H9 (cell line): ENCODE results near the gene HORMAD1. TPM values are rescaled to one million over a fixed set of nuclear protein-coding genes. Genes with fewer than 3 reads are reported as not detected.

Experiments
- DNase-seq: peaks from one replicate; pipeline ENCODE4 v3.0.0-alpha.2; 2017
- H2AFZ ChIP-seq: one replicate; pipeline ENCODE4 v1.6.1; 2013; ENCODE audit warnings: mild to moderate bottlenecking, low read length, control low read depth, moderate library complexity
- H2AK5ac ChIP-seq: 2 replicates; pipeline ENCODE4 v1.6.1; 2013; ENCODE audit warnings: low read length, control low read depth, mixed read lengths; ENCODE audit not compliant: insufficient read length
- H2BK120ac ChIP-seq: one replicate; pipeline ENCODE4 v1.6.1; 2013; ENCODE audit warnings: low read depth, mild to moderate bottlenecking, low read length, control low read depth, inconsistent platforms; ENCODE audit not compliant: poor library complexity, severe bottlenecking
- H2BK12ac ChIP-seq: 2 replicates; pipeline ENCODE4 v1.6.1; 2013; ENCODE audit warnings: low read length, control low read depth, mixed read lengths, low read depth; ENCODE audit not compliant: insufficient read length
- H2BK15ac ChIP-seq: 2 replicates; pipeline ENCODE4 v1.6.1; 2013; ENCODE audit warnings: low read depth, low read length, control low read depth
- H2BK20ac ChIP-seq: one replicate; pipeline ENCODE4 v1.6.1; 2013; ENCODE audit warnings: low read depth, mild to moderate bottlenecking, low read length, control low read depth, inconsistent platforms; ENCODE audit not compliant: poor library complexity, severe bottlenecking
- H2BK5ac ChIP-seq: 2 replicates; pipeline ENCODE4 v1.6.1; 2013; ENCODE audit warnings: low read length, control low read depth, mixed read lengths; ENCODE audit not compliant: insufficient read length
- H3K14ac ChIP-seq: 2 replicates; pipeline ENCODE4 v1.6.1; 2013; ENCODE audit warnings: low read length, control low read depth; ENCODE audit not compliant: insufficient read depth
- H3K18ac ChIP-seq: 2 replicates; pipeline ENCODE4 v1.6.1; 2013; ENCODE audit warnings: low read depth, mild to moderate bottlenecking, mixed read lengths, low read length, control low read depth; ENCODE audit not compliant: insufficient read length
- H3K23ac ChIP-seq: 2 replicates; pipeline ENCODE4 v1.6.1; 2013; ENCODE audit warnings: low read length, control low read depth, mixed read lengths, low read depth; ENCODE audit not compliant: insufficient read length
- H3K23me2 ChIP-seq: 2 replicates; pipeline ENCODE4 v1.6.1; 2013; ENCODE audit warnings: low read depth, mild to moderate bottlenecking, mixed read lengths, low read length, control low read depth; ENCODE audit not compliant: insufficient read length, poor library complexity, severe bottlenecking
- H3K27ac ChIP-seq: 2 replicates; pipeline ENCODE4 v1.5.1; 2013; ENCODE audit warnings: low read length, control low read depth, mixed read lengths, low read depth; ENCODE audit not compliant: insufficient read length
- H3K27me3 ChIP-seq: 2 replicates; pipeline ENCODE4 v1.6.1; 2013; ENCODE audit warnings: low read length, control low read depth, inconsistent platforms; ENCODE audit not compliant: insufficient read depth
- H3K4ac ChIP-seq: 2 replicates; pipeline ENCODE4 v1.6.1; 2013; ENCODE audit warnings: low read depth, mild to moderate bottlenecking, control low read depth, inconsistent platforms, low read length, moderate library complexity
- H3K4me1 ChIP-seq: 2 replicates; pipeline ENCODE4 v1.6.1; 2013; ENCODE audit warnings: low read length, control low read depth, inconsistent platforms; ENCODE audit not compliant: insufficient read depth
- H3K4me2 ChIP-seq: 2 replicates; pipeline ENCODE4 v1.6.1; 2013; ENCODE audit warnings: low read length, control low read depth, mixed read lengths; ENCODE audit not compliant: insufficient read length, insufficient read depth
- H3K56ac ChIP-seq: 2 replicates; pipeline ENCODE4 v1.6.1; 2013; ENCODE audit warnings: low read depth, mild to moderate bottlenecking, mixed read lengths, low read length, control low read depth; ENCODE audit not compliant: insufficient read length
- H3K79me1 ChIP-seq: 2 replicates; pipeline ENCODE4 v1.6.1; 2013; ENCODE audit warnings: low read depth, mild to moderate bottlenecking, moderate library complexity, low read length, control low read depth, inconsistent platforms; ENCODE audit not compliant: insufficient read depth, poor library complexity, severe bottlenecking
- H3K79me2 ChIP-seq: 2 replicates; pipeline ENCODE4 v1.6.1; 2013; ENCODE audit warnings: low read length, control low read depth, inconsistent platforms; ENCODE audit not compliant: insufficient read depth
- H3K9ac ChIP-seq: 2 replicates; pipeline ENCODE4 v1.6.1; 2013; ENCODE audit warnings: low read length, control low read depth, mixed read lengths; ENCODE audit not compliant: insufficient read length; ENCODE audit errors: extremely low read depth
- H3K9me3 ChIP-seq: one replicate; pipeline ENCODE4 v1.6.1; 2013; ENCODE audit warnings: low read depth, low read length, inconsistent platforms; ENCODE audit not compliant: control insufficient read depth
- H3T11ph ChIP-seq: one replicate; pipeline ENCODE4 v1.6.1; 2013; ENCODE audit warnings: mild to moderate bottlenecking, low read length, control low read depth, inconsistent platforms
- H4K20me1 ChIP-seq: one replicate; pipeline ENCODE4 v1.6.1; 2013; ENCODE audit not compliant: control insufficient read depth, insufficient read length, insufficient read depth
- H4K5ac ChIP-seq: 2 replicates; pipeline ENCODE4 v1.6.1; 2013; ENCODE audit warnings: low read depth, mild to moderate bottlenecking, mixed read lengths, low read length, control low read depth; ENCODE audit not compliant: insufficient read length
- H4K8ac ChIP-seq: replicated peaks from 2 replicates; pipeline ENCODE4 v1.6.1; 2013; ENCODE audit warnings: low read length, control low read depth, mixed read lengths, low read depth; ENCODE audit not compliant: insufficient read length
- H4K91ac ChIP-seq: 2 replicates; pipeline ENCODE4 v1.6.1; 2013; ENCODE audit warnings: low read depth, mild to moderate bottlenecking, moderate library complexity, mixed read lengths, low read length, control low read depth; ENCODE audit not compliant: insufficient read length
- H3K27ac Mint-ChIP-seq, 3 experiments: 2 replicates in 2 of 3; 3 replicates in 1 of 3; pipeline ENCODE4 v1.8.0; 2020 to 2021; ENCODE audit warnings: mixed read lengths in 3 of 3, mild to moderate bottlenecking in 1 of 3, moderate library complexity in 1 of 3
- H3K27me3 Mint-ChIP-seq: 2 replicates; pipeline ENCODE4 v1.8.0; 2021; ENCODE audit warnings: low read depth, mild to moderate bottlenecking, moderate library complexity, mixed read lengths
- H3K36me3 Mint-ChIP-seq, 3 experiments: 2 replicates in 2 of 3; 3 replicates in 1 of 3; pipeline ENCODE4 v1.8.0; 2020 to 2021; ENCODE audit warnings: low read depth in 3 of 3, mixed read lengths in 3 of 3; ENCODE audit not compliant: insufficient read depth in 1 of 3
- H3K4me1 Mint-ChIP-seq, 2 experiments: 2 replicates each; pipeline ENCODE4 v1.8.0; 2020; ENCODE audit warnings: mixed read lengths in 2 of 2
- H3K4me3 Mint-ChIP-seq, 2 experiments: 2 replicates in 1 of 2; 3 replicates in 1 of 2; pipeline ENCODE4 v1.8.0; 2020 to 2021; ENCODE audit warnings: mild to moderate bottlenecking in 2 of 2, mixed read lengths in 2 of 2, moderate library complexity in 1 of 2
- H3K9me3 Mint-ChIP-seq, 2 experiments: 2 replicates in 1 of 2; 3 replicates in 1 of 2; pipeline ENCODE4 v1.8.0; 2020; ENCODE audit warnings: mild to moderate bottlenecking in 2 of 2, mixed read lengths in 2 of 2, moderate library complexity in 1 of 2
- CTCF ChIP-seq: fragments of 200-600 bp; sonication (generic); conservative IDR thresholded peaks from 3 replicates; pipeline ENCODE4 v1.8.0; 2021; ENCODE audit warnings: antibody characterized with exemption, mild to moderate bottlenecking
- WGBS: extraction: QIAGEN DNeasy Blood & Tissue Kit; methylation state at CpG from one replicate; pipeline ENCODE4 v1.1.7; 2013; ENCODE audit warnings: missing lambda C conversion rate, low lambda C conversion rate, mixed read lengths; ENCODE audit not compliant: insufficient read length; ENCODE audit errors: extremely low coverage; 5-methylcytosine and 5-hydroxymethylcytosine counted together
- total RNA-seq: library from RNA; stranded (reverse); gene quantifications from 2 replicates; pipeline ENCODE4 v1.2.1, GENCODE V29; 2021

The HORMAD1 gene
- total RNA-seq, 1 experiment from 2014 or later = not detected

- Histone ChIP-seq H3K18ac (no peak overlapping the region), H3K56ac (no peak overlapping the region), H3K4ac (no peak overlapping the region), H3K79me1 (no peaks in the 10 kb centered on the region), H3T11ph (no peak overlapping the region), H3K9me3 (no peaks in the 10 kb centered on the region), H3K14ac (no peak overlapping the region), H4K5ac (no peak overlapping the region), H3K27me3 (no peaks in the 10 kb centered on the region), H2BK12ac (no peak overlapping the region), H3K4me2 (no peak overlapping the region), H2AK5ac (no peak overlapping the region), H3K79me2 (no peaks in the 10 kb centered on the region), H4K91ac (no peak overlapping the region), H3K27ac (no peak overlapping the region), H3K4me1 (no peaks in the 10 kb centered on the region), H3K9ac (no peak overlapping the region), H2BK120ac (no peak overlapping the region), H4K8ac (no peak overlapping the region), H2BK20ac (no peak overlapping the region), H4K20me1 (no peaks in the 10 kb centered on the region), H3K23ac (no peak overlapping the region), H2AFZ (no peak overlapping the region), H3K23me2 (no peaks in the 10 kb centered on the region), H2BK15ac (no peak overlapping the region), H2BK5ac (no peak overlapping the region)
- Mint-ChIP-seq H3K36me3 (peaks cover 0 to 7% (median 5%) of the 10 kb centered on the region in 3 experiments; a peak in 5 of 7 replicates), H3K27me3 (peaks cover 3% of the 10 kb centered on the region; the same call in 1 of the 2 replicates), H3K4me3 (no peak overlapping the region), H3K27ac (no peak overlapping the region), H3K9me3 (peaks cover 7% of the 10 kb centered on the region in 2 experiments), H3K4me1 (no peaks in the 10 kb centered on the region)
- no CpG with 5 or more reads among the region's 1 CpG for WGBS
- no peak for DNase-seq
- TF ChIP-seq CTCF = no peak
These were observed 41.1 kb upstream of the HORMAD1 start for GRCh38 chr1:150761801-150762200.
